Suprapubic skin (tissue), 3 donors: ENCODE measurements around the gene ABI1.

ENCODE experiments used
- CTCF ChIP-seq, 2 donors: fragments of 200-600 bp in 1 of 2; fragments of 450-650 bp in 1 of 2; sonication (generic) in 1 of 2; IDR thresholded peaks; one replicate each; pipeline ENCODE4 v1.5.1; 2016 to 2019; ENCODE audit warnings: antibody characterized with exemption in 2 of 2, mild to moderate bottlenecking in 1 of 2, moderate library complexity in 1 of 2
- POLR2A ChIP-seq, 2 donors: fragments of 450-650 bp; IDR thresholded peaks; one replicate each; pipeline ENCODE4 v1.6.1; 2017; ENCODE audit warnings: antibody characterized with exemption in 2 of 2, mild to moderate bottlenecking in 2 of 2, moderate library complexity in 2 of 2

- TF ChIP-seq POLR2A (IDR thresholded peaks at IDR 0.05) (no peak), CTCF (IDR thresholded peaks at IDR 0.05) (no peak)
Observed at GRCh38 chr10:26859241-26860101, 1.3 kb downstream of the ABI1 start.
